ENCODE results near the gene MRPS6. TPM values are rescaled to one million over a fixed set of nuclear protein-coding genes. Genes with fewer than 3 reads are reported as not detected.

Gene MRPS6
- 28.4 and 56.8 TPM in 2 replicates for total RNA-seq (2014; rRNA removed; shearing (Covaris generic); ENCODE audit: low replicate concordance)

DNA sequence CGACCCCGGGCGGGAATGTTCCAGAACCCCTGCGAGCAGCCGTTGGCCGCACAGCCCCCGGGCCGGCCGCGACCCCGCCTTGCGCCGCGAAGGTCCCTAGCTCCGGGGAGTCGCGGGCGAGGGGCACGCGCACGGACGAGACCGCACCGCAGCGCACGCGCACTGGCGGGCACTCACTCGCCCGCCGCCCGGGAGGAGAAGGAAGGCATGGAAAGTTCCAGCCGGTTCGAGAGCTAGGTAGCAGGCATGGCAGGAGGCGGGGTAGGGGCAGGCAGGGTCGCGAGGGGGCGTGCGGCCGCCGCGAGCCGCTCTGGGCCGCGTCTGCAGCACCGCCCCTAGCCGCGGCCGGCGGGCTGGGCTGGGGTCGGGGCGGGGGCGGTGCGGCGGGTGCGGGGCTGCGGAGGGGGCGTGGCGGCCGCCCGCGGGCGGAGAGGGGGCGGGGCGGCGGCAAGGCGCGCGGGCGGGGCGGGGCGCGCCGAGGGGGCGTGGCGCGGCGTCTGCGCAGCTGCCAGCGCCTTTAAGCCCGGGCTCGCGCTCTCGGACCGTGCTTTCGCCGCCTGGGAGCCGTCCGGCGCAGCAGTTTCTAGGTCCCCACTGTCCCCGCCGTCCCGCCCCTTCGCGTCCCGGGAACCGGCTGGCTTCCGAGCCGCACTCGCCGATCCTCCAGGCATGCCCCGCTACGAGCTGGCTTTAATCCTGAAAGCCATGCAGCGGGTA, at the start of gene MRPS6, which contains the start of gene SLC5A3:
Gene MRPS6 (plus strand): TSS at position 547 of the 717 bp plus-strand sequence. CDS start 123 bp downstream, at position 670.
Gene SLC5A3 (plus strand): TSS at position 547 of the 717 bp plus-strand sequence. CDS start 21,621 bp downstream, outside the sequence.
- Histone ChIP-seq H3K9me2 (replicated peaks; ENCODE audit: insufficient read depth, low read length) (no peaks in the 10 kb centered on the region), H3K27me3 (ENCODE audit: low read length) (no peaks in the 10 kb centered on the region), H3K4me3 (ENCODE audit: low read length) (peak within 1 kb of the TSS; percentile 84), H3K9me3 (ENCODE audit: low read length) (no peaks in the 10 kb centered on the region), H3K4me1 (ENCODE audit: low read length) (peaks cover 49% of the 10 kb centered on the region), H3K4me2 (ENCODE audit: low read depth, low read length, poor library complexity, severe bottlenecking) (peak within 1 kb of the TSS; percentile 88), H3K79me2 (ENCODE audit: low read length) (peaks cover 42% of the 10 kb centered on the region), H3K36me3 (ENCODE audit: insufficient read depth, low read length) (peaks cover 33% of the 10 kb centered on the region), H3K27ac (ENCODE audit: low read length) (peak within 1 kb of the TSS; percentile 82), H2AFZ (ENCODE audit: low read length) (peak within 1 kb of the TSS; percentile 60; the same call in 1 of the 2 replicates), H4K20me1 (ENCODE audit: insufficient read depth, low read depth, low read length) (peaks cover 9% of the 10 kb centered on the region; the same call in 1 of the 2 replicates), H3K9ac (ENCODE audit: low read length) (peak within 1 kb of the TSS; percentile 84)
- peak; percentile 93 for DNase-seq

DNA sequence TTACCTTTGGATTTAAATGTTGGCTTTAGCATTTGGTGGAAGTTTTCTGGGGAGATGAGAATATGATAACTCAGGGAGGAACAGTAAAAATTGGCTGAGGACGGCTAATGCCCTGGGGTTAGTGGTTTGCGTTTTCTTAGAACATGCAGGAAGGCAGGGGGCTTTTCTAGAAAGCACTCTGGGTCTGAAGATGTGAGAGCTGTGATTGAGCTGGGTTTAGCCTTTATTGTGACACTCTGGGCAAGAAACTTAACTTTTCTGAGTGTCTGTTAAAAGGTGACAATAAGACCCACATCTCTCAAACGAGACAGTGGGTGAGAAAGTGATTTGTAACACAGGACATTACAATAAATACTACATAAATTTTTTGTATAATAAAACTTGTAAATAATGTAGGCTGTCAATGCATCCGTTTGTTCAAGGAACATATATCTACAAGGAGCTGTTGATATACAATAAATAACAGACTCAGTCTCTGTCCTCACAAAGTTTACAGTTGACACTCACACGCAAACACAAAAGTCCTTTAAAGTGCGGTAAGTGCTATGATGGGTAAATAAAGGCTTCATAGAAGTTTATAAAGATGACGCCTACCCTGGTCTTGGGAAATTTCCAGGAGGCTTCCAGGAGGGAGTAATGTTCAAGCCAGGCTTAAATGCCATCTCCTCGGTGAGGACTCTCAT, 49.5 kb upstream of the MRPS6 start:
- no peaks in the 10 kb centered on the region for H3K79me2 ChIP-seq (ENCODE audit: low read length)
- no peaks in the 10 kb centered on the region for H3K9me2 ChIP-seq (replicated peaks; ENCODE audit: insufficient read depth, low read length)
- H3K9ac ChIP-seq (ENCODE audit: low read length) = no peak overlapping the region
- H3K27me3 ChIP-seq (ENCODE audit: low read length) = no peaks in the 10 kb centered on the region
- peaks cover 7% of the 10 kb centered on the region; the same call in 1 of the 2 replicates for H3K9me3 ChIP-seq (ENCODE audit: low read length)
- H4K20me1 ChIP-seq (ENCODE audit: insufficient read depth, low read depth, low read length) = no peaks in the 10 kb centered on the region
- no peak overlapping the region for H3K4me3 ChIP-seq (ENCODE audit: low read length)
- H2AFZ ChIP-seq (ENCODE audit: low read length) = no peak overlapping the region
- H3K36me3 ChIP-seq (ENCODE audit: insufficient read depth, low read length) = peaks cover 7% of the 10 kb centered on the region; the same call in 1 of the 2 replicates
- no peak overlapping the region for H3K27ac ChIP-seq (ENCODE audit: low read length)
- no peak for DNase-seq
- H3K4me2 ChIP-seq (ENCODE audit: low read depth, low read length, poor library complexity, severe bottlenecking) = no peak overlapping the region
- peaks cover 46% of the 10 kb centered on the region for H3K4me1 ChIP-seq (ENCODE audit: low read length)

DNA sequence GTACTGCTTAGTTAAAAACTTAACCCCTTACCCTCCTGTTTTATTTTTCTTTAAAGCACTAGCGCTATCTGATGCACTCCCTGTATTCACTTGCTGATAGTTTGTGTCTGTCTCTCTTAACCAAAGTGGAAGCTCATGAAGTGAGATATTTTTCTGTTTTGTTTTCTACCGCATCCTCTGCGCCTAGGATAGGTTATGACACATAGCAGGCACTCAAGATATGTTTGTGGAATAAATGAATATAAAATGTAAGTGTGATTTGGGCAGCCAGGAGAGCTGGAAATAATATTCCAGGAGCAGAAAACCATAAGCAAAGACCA, 49.0 kb upstream of the MRPS6 start:
- no peaks in the 10 kb centered on the region for H3K79me2 ChIP-seq (ENCODE audit: low read length)
- H3K4me3 ChIP-seq (ENCODE audit: low read length) = no peak overlapping the region
- H3K27me3 ChIP-seq (ENCODE audit: low read length) = no peaks in the 10 kb centered on the region
- H3K4me1 ChIP-seq (ENCODE audit: low read length) = peaks cover 41% of the 10 kb centered on the region
- peaks cover 7% of the 10 kb centered on the region; the same call in 1 of the 2 replicates for H3K9me3 ChIP-seq (ENCODE audit: low read length)
- no peak for DNase-seq
- no peak overlapping the region for H3K4me2 ChIP-seq (ENCODE audit: low read depth, low read length, poor library complexity, severe bottlenecking)
- no peak overlapping the region for H3K27ac ChIP-seq (ENCODE audit: low read length)
- H4K20me1 ChIP-seq (ENCODE audit: insufficient read depth, low read depth, low read length) = no peaks in the 10 kb centered on the region
- no peak overlapping the region for H2AFZ ChIP-seq (ENCODE audit: low read length)
- peaks cover 7% of the 10 kb centered on the region; the same call in 1 of the 2 replicates for H3K36me3 ChIP-seq (ENCODE audit: insufficient read depth, low read length)
- no peak overlapping the region for H3K9ac ChIP-seq (ENCODE audit: low read length)
- H3K9me2 ChIP-seq (replicated peaks; ENCODE audit: insufficient read depth, low read length) = no peaks in the 10 kb centered on the region

DNA sequence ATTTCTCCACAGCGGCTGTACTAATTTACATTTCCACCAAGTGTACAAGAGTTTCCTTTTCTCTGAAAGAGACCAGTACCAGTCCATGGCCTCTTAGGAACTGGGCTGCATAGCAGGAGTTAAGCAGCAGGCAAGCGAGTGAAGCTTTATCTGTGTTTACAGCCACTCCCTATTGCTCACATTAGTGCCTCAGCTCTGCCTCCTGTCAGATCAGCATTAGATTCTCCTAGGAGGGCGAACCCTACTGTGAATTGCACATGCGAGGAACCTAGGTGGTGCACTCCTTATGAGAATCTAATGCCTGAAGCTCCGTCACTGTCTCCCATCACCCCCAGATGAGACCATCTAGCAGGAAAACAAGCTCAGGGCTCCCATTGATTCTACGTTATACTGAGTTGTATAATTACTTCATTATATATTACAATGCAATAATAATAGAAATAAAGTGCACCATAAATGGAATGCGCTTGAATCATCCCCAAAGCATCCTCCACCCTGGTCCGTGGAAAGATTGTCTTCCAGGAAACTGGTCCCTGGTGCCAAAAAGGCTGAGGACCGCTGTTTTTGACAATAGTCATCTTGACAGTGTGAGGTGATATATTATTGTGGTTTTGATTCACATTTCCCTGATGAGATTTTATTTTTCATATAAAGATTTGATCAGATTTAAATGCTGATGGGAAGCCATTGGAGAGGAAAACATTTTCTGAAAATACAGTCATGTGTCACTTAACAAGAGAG, 45.5 kb upstream of the MRPS6 start:
- no peak for DNase-seq
- no peak overlapping the region for H3K9ac ChIP-seq (ENCODE audit: low read length)

DNA sequence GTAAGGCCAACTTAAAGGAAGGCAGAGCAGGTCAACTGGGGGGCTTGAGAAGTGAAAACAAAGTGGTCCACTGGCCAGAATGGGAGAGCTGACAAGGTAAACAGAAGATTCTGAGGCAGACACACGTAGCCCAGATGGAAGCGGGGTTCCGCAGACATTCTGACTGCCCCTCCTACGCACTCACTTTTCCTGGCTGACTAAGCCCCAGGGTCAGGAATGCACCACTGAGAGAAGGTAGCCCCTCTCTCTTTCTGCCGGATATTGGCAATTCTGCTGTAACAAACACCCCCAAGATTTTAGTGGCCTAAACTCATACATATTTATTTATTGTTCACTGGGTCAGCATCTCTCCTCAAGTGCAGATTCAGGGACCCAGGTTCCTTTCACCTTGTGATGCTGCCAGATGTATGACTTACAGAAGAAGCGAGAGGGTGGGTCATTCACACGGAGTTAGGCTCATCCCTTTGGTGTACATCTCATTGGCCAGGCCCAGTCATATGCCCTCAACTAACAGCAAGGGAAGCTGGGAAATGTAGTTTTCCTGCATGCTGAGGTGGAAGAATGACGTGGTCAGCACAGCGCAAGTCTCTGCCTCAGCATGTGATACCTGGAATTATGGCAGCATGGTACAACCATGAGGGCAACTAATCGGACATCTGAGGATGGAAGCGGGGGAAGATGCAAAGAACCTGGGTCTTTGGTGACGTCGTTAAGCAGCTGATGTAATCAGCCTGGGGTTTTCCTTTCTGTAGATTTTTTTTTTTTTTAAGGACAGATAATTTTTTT, 43.4 kb upstream of the MRPS6 start:
- Histone ChIP-seq H3K9me3 (ENCODE audit: low read length) (no peaks in the 10 kb centered on the region), H3K9me2 (replicated peaks; ENCODE audit: insufficient read depth, low read length) (no peaks in the 10 kb centered on the region), H3K4me1 (ENCODE audit: low read length) (peaks cover 8% of the 10 kb centered on the region), H3K9ac (ENCODE audit: low read length) (peak overlapping the region; percentile 40), H3K27me3 (ENCODE audit: low read length) (no peaks in the 10 kb centered on the region), H2AFZ (ENCODE audit: low read length) (peak overlapping the region; percentile 74), H3K36me3 (ENCODE audit: insufficient read depth, low read length) (no peaks in the 10 kb centered on the region), H3K79me2 (ENCODE audit: low read length) (no peaks in the 10 kb centered on the region), H3K4me3 (ENCODE audit: low read length) (peak overlapping the region; percentile 44), H4K20me1 (ENCODE audit: insufficient read depth, low read depth, low read length) (no peaks in the 10 kb centered on the region), H3K27ac (ENCODE audit: low read length) (no peak overlapping the region), H3K4me2 (ENCODE audit: low read depth, low read length, poor library complexity, severe bottlenecking) (peak overlapping the region; percentile 59)
- peak; percentile 94 for DNase-seq

More for the DNA sequence above, 45.5 kb upstream of the MRPS6 start:
- no peak overlapping the region for H3K27ac ChIP-seq (ENCODE audit: low read length)
- H4K20me1 ChIP-seq (ENCODE audit: insufficient read depth, low read depth, low read length) = no peaks in the 10 kb centered on the region
- H2AFZ ChIP-seq (ENCODE audit: low read length) = no peak overlapping the region
- no peaks in the 10 kb centered on the region for H3K79me2 ChIP-seq (ENCODE audit: low read length)
- no peak overlapping the region for H3K4me2 ChIP-seq (ENCODE audit: low read depth, low read length, poor library complexity, severe bottlenecking)
- no peak overlapping the region for H3K4me3 ChIP-seq (ENCODE audit: low read length)
- H3K9me2 ChIP-seq (replicated peaks; ENCODE audit: insufficient read depth, low read length) = no peaks in the 10 kb centered on the region
- peaks cover 16% of the 10 kb centered on the region for H3K4me1 ChIP-seq (ENCODE audit: low read length)
- H3K36me3 ChIP-seq (ENCODE audit: insufficient read depth, low read length) = no peaks in the 10 kb centered on the region
- H3K9me3 ChIP-seq (ENCODE audit: low read length) = no peaks in the 10 kb centered on the region
- no peaks in the 10 kb centered on the region for H3K27me3 ChIP-seq (ENCODE audit: low read length)

DNA sequence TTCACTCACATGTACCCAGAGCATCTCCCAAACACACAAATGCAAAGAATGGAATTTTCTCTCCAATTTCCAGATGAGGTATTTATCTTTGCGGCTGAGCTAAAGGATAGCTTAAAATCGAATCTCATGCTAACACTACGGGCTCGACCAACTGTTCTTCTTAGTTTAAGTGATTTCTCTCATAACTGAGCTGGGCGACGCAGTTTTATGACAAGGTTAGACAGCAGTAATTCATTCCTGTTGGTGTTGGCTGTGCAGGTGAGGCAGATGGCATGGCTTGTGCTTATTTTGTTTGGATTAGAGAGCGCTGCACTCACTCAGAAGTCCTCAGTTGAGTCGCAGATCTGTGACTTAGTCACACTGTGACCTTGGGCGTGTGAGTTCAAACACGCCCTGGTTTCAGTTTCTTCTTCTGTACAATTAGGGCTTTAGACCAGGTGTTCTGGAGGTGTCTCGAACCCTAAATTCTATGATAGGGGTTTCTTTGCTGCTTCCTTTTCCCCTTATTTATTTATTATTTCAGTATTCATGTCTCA, 41.5 kb upstream of the MRPS6 start:
- no peaks in the 10 kb centered on the region for H3K36me3 ChIP-seq (ENCODE audit: insufficient read depth, low read length)
- H3K79me2 ChIP-seq (ENCODE audit: low read length) = no peaks in the 10 kb centered on the region
- H3K4me3 ChIP-seq (ENCODE audit: low read length) = no peak overlapping the region
- H3K4me1 ChIP-seq (ENCODE audit: low read length) = peaks cover 8% of the 10 kb centered on the region
- H2AFZ ChIP-seq (ENCODE audit: low read length) = no peak overlapping the region
- no peaks in the 10 kb centered on the region for H3K27me3 ChIP-seq (ENCODE audit: low read length)
- no peaks in the 10 kb centered on the region for H3K9me3 ChIP-seq (ENCODE audit: low read length)
- no peak overlapping the region for H3K4me2 ChIP-seq (ENCODE audit: low read depth, low read length, poor library complexity, severe bottlenecking)
- no peaks in the 10 kb centered on the region for H4K20me1 ChIP-seq (ENCODE audit: insufficient read depth, low read depth, low read length)
- DNase-seq = no peak
- H3K9ac ChIP-seq (ENCODE audit: low read length) = no peak overlapping the region
- no peaks in the 10 kb centered on the region for H3K9me2 ChIP-seq (replicated peaks; ENCODE audit: insufficient read depth, low read length)
- no peak overlapping the region for H3K27ac ChIP-seq (ENCODE audit: low read length)

DNA sequence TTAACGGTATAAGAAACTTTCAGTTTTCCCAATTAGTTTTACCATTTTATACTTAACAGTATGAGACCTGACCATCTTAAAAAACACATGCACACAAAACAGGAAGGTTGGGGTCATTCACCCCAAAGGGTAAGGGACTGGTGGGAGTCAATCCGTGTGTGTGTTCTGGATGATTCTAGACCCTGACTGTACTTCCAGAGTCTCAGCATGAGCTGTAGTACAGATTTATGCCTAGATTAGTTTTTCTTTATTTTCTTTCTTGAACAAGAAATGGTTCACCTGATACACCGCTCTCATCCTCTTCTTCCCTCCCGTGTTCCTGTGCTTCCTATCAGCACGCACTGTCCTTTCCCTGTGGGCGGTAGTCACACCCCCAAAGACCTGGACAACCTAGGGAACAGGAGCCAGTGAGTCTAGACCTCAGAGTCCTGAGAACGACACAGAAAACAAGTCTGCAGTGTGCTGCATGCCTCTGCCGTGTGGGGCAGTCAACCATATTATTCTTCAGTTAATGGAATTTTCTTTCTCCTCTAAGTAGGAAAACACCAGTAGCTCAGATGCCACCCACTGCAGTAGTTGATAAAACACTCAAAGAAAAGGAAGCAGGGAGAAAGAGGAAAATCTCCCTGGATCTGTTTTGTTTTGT, 38.9 kb upstream of the MRPS6 start:
- Histone ChIP-seq H3K4me2 (ENCODE audit: low read depth, low read length, poor library complexity, severe bottlenecking) (no peak overlapping the region), H3K9me3 (ENCODE audit: low read length) (no peaks in the 10 kb centered on the region), H3K27me3 (ENCODE audit: low read length) (no peaks in the 10 kb centered on the region), H3K9me2 (replicated peaks; ENCODE audit: insufficient read depth, low read length) (no peaks in the 10 kb centered on the region), H3K4me3 (ENCODE audit: low read length) (no peak overlapping the region), H3K79me2 (ENCODE audit: low read length) (no peaks in the 10 kb centered on the region), H3K27ac (ENCODE audit: low read length) (no peak overlapping the region), H2AFZ (ENCODE audit: low read length) (no peak overlapping the region), H4K20me1 (ENCODE audit: insufficient read depth, low read depth, low read length) (no peaks in the 10 kb centered on the region), H3K9ac (ENCODE audit: low read length) (no peak overlapping the region), H3K4me1 (ENCODE audit: low read length) (peaks cover 8% of the 10 kb centered on the region), H3K36me3 (ENCODE audit: insufficient read depth, low read length) (no peaks in the 10 kb centered on the region)
- no peak for DNase-seq

Data from Karpas-422 (cell line).